Epithelial cell of esophagus (primary cell): ENCODE measurements around the gene CHRND.
"Not testable (repeated sequence)": the region's sequence is repeated elsewhere in the genome, so short reads cannot be mapped to it uniquely, and the experiment has no call there.

Source experiments
- DNase-seq: peaks from one replicate; pipeline ENCODE4 v3.0.0; 2010; ENCODE audit warnings: low read depth
- H3K4me3 ChIP-seq: 2 replicates; pipeline ENCODE4 v1.5.1; 2011; ENCODE audit warnings: mild to moderate bottlenecking, low read length, control low read depth
- TF ChIP-seq, protein P1 (sequence below): IDR thresholded peaks from 2 replicates; pipeline ENCODE4 v1.5.1; 2011; ENCODE audit warnings: low read depth, mild to moderate bottlenecking, low read length, control low read depth, inconsistent platforms; ENCODE audit not compliant: insufficient read depth; ENCODE audit errors: missing control alignments

CHRND gene

DNA sequence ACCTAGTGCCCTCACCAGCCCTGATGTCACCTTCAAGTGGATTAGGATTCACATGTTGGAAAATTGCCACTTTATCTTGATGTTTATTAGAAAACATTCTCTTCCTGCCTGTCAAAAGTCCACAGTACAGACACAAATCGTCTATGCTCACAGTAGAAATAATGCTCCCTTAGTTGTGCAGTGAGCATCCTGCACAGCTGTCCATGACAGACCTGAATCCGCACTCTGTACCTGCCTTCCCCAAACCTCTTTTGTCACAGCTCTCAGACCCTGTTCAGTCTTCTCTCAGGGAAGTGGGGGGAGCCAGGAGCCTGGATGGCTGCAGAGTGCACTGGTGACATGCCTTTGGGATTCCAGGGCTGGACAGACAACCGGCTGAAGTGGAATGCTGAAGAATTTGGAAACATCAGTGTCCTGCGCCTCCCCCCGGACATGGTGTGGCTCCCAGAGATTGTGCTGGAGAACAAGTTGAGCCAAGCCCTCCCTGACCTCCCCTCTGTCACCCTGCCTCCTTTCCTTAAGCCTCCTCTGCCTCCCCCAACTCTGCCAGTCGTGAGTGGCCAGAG lies 2.0 kb downstream of the CHRND start:
- DNase-seq: no peak
- TF ChIP-seq, protein P1, sequence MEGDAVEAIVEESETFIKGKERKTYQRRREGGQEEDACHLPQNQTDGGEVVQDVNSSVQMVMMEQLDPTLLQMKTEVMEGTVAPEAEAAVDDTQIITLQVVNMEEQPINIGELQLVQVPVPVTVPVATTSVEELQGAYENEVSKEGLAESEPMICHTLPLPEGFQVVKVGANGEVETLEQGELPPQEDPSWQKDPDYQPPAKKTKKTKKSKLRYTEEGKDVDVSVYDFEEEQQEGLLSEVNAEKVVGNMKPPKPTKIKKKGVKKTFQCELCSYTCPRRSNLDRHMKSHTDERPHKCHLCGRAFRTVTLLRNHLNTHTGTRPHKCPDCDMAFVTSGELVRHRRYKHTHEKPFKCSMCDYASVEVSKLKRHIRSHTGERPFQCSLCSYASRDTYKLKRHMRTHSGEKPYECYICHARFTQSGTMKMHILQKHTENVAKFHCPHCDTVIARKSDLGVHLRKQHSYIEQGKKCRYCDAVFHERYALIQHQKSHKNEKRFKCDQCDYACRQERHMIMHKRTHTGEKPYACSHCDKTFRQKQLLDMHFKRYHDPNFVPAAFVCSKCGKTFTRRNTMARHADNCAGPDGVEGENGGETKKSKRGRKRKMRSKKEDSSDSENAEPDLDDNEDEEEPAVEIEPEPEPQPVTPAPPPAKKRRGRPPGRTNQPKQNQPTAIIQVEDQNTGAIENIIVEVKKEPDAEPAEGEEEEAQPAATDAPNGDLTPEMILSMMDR: no peak
- no peak overlapping the region for H3K4me3 ChIP-seq

- TF ChIP-seq, protein P1: no peak
- no peak for DNase-seq
- no peak overlapping the region for H3K4me3 ChIP-seq
These were observed 2.9 kb downstream of the CHRND start for GRCh38 chr2:232528746-232529460.

DNA sequence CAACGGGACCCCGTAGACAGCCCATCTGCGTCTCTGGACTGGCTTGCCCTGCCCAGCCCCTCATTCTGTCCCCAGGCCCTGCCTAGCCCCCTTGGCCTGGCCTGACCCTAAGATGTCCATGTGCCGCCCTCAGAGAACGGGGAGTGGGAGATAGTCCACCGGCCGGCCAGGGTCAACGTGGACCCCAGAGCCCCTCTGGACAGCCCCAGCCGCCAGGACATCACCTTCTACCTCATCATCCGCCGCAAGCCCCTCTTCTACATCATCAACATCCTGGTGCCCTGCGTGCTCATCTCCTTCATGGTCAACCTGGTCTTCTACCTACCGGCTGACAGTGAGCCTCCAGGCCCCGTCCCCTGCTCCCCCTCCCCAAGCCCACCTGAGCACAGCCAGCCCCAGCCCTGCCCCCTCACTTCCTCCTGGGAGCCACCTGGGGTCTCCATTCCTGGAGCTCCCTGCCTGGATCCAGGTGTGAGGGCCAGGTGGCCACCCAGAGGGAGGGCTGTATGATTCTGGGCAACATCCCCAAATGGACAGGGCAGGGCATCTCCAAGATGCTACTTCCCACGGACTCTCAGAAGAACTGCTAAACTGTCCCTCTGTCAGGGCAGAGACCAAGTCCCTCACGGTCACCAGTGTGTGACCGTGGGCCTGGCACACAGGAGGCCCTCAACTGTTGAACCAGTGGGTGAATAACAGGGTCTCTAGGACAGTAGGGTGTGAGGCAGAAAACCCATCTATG lies 4.0 kb downstream of the CHRND start:
- no peak overlapping the region for H3K4me3 ChIP-seq
- TF ChIP-seq, protein P1: no peak
- no peak for DNase-seq

- TF ChIP-seq, protein P1: no peak
- no peak overlapping the region for H3K4me3 ChIP-seq
- DNase-seq: no peak
These were observed 4.8 kb downstream of the CHRND start for GRCh38 chr2:232530626-232531260.

- no peak overlapping the region for H3K4me3 ChIP-seq
- TF ChIP-seq, protein P1: no peak
- DNase-seq: no peak
These were observed 6.5 kb downstream of the CHRND start for GRCh38 chr2:232532419-232532818.

GRCh38 chr2:232532821-232533220 lies 6.9 kb downstream of the CHRND start:
- DNase-seq: not testable (repeated sequence)

More at GRCh38 chr2:232532821-232533220, 6.9 kb downstream of the CHRND start:
- H3K4me3 ChIP-seq: not testable (repeated sequence)
